HepG2 (cell line): Measurements from ENCODE around the gene TMEM139. TPM values are rescaled to one million over a fixed set of nuclear protein-coding genes. Genes with fewer than 3 reads are reported as not detected.

Experiments
- ATAC-seq: fragments of 200-7000 bp; cut with Tn5 transposase; 3 replicates; pipeline ENCODE4 v1.9.1; 2020; ENCODE audit warnings: mild to moderate bottlenecking, moderate library complexity
- BruUV-seq: library from RNA; stranded (reverse); fragments of 400-500 nt; replicated peaks from 2 replicates; lab custom pipeline; 2021; lab: Mats Ljungman, UMichigan
- CTCF ChIA-PET: fragments of 300-600 bp; formaldehyde crosslinking; extraction: SDS; loops from one replicate; lab custom pipeline; 2021; ENCODE audit warnings: low total read pairs, inconsistent platforms, low intra/inter-chr PET ratio; lab: Yijun Ruan, JAX
- POLR2A ChIA-PET: fragments of 350-600 bp; sonication (Branson Sonifier 250); formaldehyde crosslinking; loops from one replicate; lab custom pipeline; 2020; ENCODE audit warnings: antibody characterized with exemption, inconsistent platforms; lab: Yijun Ruan, JAX
- DNase-seq: peaks from one replicate; pipeline ENCODE4 v3.0.0-alpha.2; 2015; ENCODE audit warnings: low spot score
- FAIRE-seq: peaks from 3 replicates; lab custom pipeline; 2011; peaks lifted over from hg19 to GRCh38; lab: Jason Lieb, UNC
- H2AFZ ChIP-seq: one replicate; pipeline ENCODE4 v1.6.1; 2011; ENCODE audit warnings: low read length, inconsistent platforms
- H3K27ac ChIP-seq: fragments of 300-600 bp; 3 replicates; pipeline ENCODE4 v1.8.0; 2011; ENCODE audit warnings: mixed run types, mild to moderate bottlenecking, mixed read lengths, low read length, inconsistent platforms; ENCODE audit not compliant: insufficient read depth; ENCODE audit errors: extremely low read length
- H3K27me3 ChIP-seq, 2 experiments: fragments of 200-600 bp in 1 of 2; 2 replicates in 1 of 2; 3 replicates in 1 of 2; pipeline versions ENCODE4 v1.6.0 to v1.8.0; 2011; ENCODE audit warnings: low read length in 2 of 2, mild to moderate bottlenecking in 2 of 2, moderate library complexity in 2 of 2, inconsistent platforms in 1 of 2; ENCODE audit not compliant: insufficient read depth in 2 of 2, control insufficient read depth in 1 of 2
- H3K36me3 ChIP-seq, 2 experiments: fragments of 200-600 bp in 1 of 2; replicated peaks in 1 of 2; 2 replicates in 1 of 2; 3 replicates in 1 of 2; pipeline versions ENCODE4 v1.5.1 to v1.8.0; 2011; ENCODE audit warnings: low read length in 2 of 2, inconsistent platforms in 1 of 2; ENCODE audit not compliant: insufficient read depth in 2 of 2, control insufficient read depth in 1 of 2
- H3K4me1 ChIP-seq: 2 replicates; pipeline ENCODE4 v1.5.1; 2012; ENCODE audit warnings: low read length, inconsistent platforms; ENCODE audit not compliant: insufficient read depth
- H3K4me2 ChIP-seq: 2 replicates; pipeline ENCODE4 v1.6.0; 2011; ENCODE audit warnings: low read depth, low read length, inconsistent platforms
- H3K4me3 ChIP-seq, 3 experiments: fragments of 200-600 bp in 1 of 3; sonication (generic), shearing (Covaris generic) in 1 of 3; replicated peaks in 1 of 3; 2 replicates each; pipeline ENCODE4 v1.5.1; 2011 to 2016; ENCODE audit warnings: low read length in 3 of 3, inconsistent platforms in 2 of 3, low read depth in 2 of 3, mild to moderate bottlenecking in 2 of 3, control low read depth in 1 of 3, mixed read lengths in 1 of 3; ENCODE audit not compliant: insufficient read depth in 1 of 3
- H3K79me2 ChIP-seq: one replicate; pipeline ENCODE4 v1.6.1; 2011; ENCODE audit warnings: low read length, inconsistent platforms; ENCODE audit not compliant: insufficient read depth
- H3K9ac ChIP-seq: 2 replicates; pipeline ENCODE4 v1.6.0; 2011; ENCODE audit warnings: mild to moderate bottlenecking, low read depth, low read length, inconsistent platforms; ENCODE audit not compliant: insufficient read depth
- H3K9me3 ChIP-seq: 2 replicates; pipeline ENCODE4 v1.5.1; 2012; ENCODE audit warnings: mild to moderate bottlenecking, low read length
- H4K20me1 ChIP-seq: 2 replicates; pipeline ENCODE4 v1.6.0; 2011; ENCODE audit warnings: inconsistent platforms, mild to moderate bottlenecking, low read length, moderate library complexity; ENCODE audit not compliant: insufficient read depth
- HCFC1 ChIP-seq: fragments of 150-350 bp; IDR thresholded peaks from 2 replicates; pipeline ENCODE4 v1.6.1; 2014; ENCODE audit warnings: low read depth, low read length
- NCOA2 ChIP-seq: sonication (generic); formaldehyde crosslinking; IDR thresholded peaks from 2 replicates; pipeline ENCODE4 v1.8.0; 2022; ENCODE audit warnings: inconsistent platforms
- REL ChIP-seq: sonication (generic); formaldehyde crosslinking; conservative IDR thresholded peaks from 2 replicates; pipeline ENCODE4 v1.8.0; 2022; ENCODE audit warnings: mild to moderate bottlenecking, missing genetic modification reagents, moderate library complexity
- TBL1XR1 ChIP-seq: fragments of 150-350 bp; IDR thresholded peaks from 2 replicates; pipeline ENCODE4 v1.6.1; 2014; ENCODE audit warnings: borderline replicate concordance, low read length; ENCODE audit not compliant: partially characterized antibody
- WGBS: methylation state at CpG from one replicate; pipeline ENCODE4 v1.1.6; 2017; ENCODE audit warnings: low lambda C conversion rate; 5-methylcytosine and 5-hydroxymethylcytosine counted together
- in situ Hi-C: cut with HindIII; loops from 2 replicates; pipeline ENCODE4 v1.10.0; 2017; ENCODE audit warnings: low pct_unique_long_range_greater_than_20kb; ENCODE audit not compliant: extremely low pct_ligation_motif_present
- intact Hi-C: fragments of 100-400 bp; cut with micrococcal nuclease; formaldehyde crosslinking; loops from one replicate; pipeline ENCODE4 v1.10.0; 2022; ENCODE audit not compliant: unreplicated experiment
- polyA plus RNA-seq, 8 experiments: library from polyadenylated mRNA; depleted of rRNA in 3 of 8; stranded (reverse) in 7 of 8; unstranded in 1 of 8; fragments of >200 nt; fragmentation: Illumina TruSeq in 4 of 8; extraction: Trizol in 4 of 8; gene quantifications; 2 replicates each; pipeline versions ENCODE4 v1.2.1 to v1.2.3, GENCODE V29; 2011 to 2016; ENCODE audit warnings: low read depth in 4 of 8, missing spikeins in 1 of 8, mixed read lengths in 1 of 8; ENCODE audit not compliant: insufficient read depth in 1 of 8
- total RNA-seq, 5 experiments: library from RNA; depleted of rRNA; stranded (reverse); fragments of >200 nt; fragmentation: Illumina TruSeq; extraction: Trizol; gene quantifications; 2 replicates each; pipeline ENCODE4 v1.2.3, GENCODE V29; 2016; ENCODE audit warnings: low read depth in 1 of 5
- TF ChIP-seq, protein P1 (sequence below): sonication (generic); formaldehyde crosslinking; IDR thresholded peaks from 2 replicates; pipeline ENCODE4 v1.4.0; 2020; ENCODE audit warnings: missing genetic modification reagents, borderline replicate concordance
- TF ChIP-seq, protein P2 (sequence below): sonication (generic); formaldehyde crosslinking; IDR thresholded peaks from 2 replicates; pipeline ENCODE4 v1.8.0; 2022; ENCODE audit warnings: missing genetic modification reagents, low read depth, mild to moderate bottlenecking, borderline replicate concordance
- TF ChIP-seq, protein P3 (sequence below), 2 experiments: sonication (generic) in 1 of 2; formaldehyde crosslinking in 1 of 2; IDR thresholded peaks; 2 replicates each; pipeline versions ENCODE4 v1.4.0 to v1.6.1; 2016 to 2020; ENCODE audit warnings: borderline replicate concordance in 1 of 2, low read depth in 1 of 2, mild to moderate bottlenecking in 1 of 2, missing genetic modification reagents in 1 of 2

Gene TMEM139
- total and polyA plus RNA-seq, 2 of the 13 experiments (the other 11 are each of a cell fraction or from before 2014, with no cell fraction given) = 7.9 to 14.0 TPM

DNA sequence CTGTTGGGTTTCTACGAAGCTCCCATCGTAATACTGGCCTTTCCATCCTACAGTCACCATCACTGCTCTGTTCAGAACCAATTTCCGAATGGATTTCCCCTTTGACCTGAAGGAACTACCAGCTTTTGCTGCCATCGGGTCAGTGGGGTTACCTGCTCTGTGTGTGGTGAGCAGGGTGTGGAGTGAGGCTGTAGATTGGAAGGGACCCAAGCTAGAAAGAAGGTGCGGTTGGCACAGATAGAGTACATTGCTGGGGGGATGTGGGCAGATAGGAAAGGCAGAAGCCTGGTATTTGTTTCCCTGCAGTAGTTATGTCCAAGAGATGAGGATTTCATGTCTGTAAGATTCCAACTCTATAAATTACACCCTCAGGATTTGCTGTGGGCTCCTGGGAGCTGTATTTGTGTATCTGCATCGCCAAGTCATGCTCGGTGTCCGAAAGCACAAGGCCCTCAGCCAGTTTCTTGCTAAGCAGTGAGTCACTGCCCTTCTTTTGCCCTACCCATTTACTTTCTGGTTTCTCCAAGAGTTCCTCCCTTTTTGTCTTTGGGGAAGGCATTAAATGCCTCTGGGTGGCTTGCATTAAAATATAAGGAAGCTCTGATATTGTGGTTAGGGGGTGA is 46.5 kb downstream of the TMEM139 start (continued):
- TF ChIP-seq, protein P1, sequence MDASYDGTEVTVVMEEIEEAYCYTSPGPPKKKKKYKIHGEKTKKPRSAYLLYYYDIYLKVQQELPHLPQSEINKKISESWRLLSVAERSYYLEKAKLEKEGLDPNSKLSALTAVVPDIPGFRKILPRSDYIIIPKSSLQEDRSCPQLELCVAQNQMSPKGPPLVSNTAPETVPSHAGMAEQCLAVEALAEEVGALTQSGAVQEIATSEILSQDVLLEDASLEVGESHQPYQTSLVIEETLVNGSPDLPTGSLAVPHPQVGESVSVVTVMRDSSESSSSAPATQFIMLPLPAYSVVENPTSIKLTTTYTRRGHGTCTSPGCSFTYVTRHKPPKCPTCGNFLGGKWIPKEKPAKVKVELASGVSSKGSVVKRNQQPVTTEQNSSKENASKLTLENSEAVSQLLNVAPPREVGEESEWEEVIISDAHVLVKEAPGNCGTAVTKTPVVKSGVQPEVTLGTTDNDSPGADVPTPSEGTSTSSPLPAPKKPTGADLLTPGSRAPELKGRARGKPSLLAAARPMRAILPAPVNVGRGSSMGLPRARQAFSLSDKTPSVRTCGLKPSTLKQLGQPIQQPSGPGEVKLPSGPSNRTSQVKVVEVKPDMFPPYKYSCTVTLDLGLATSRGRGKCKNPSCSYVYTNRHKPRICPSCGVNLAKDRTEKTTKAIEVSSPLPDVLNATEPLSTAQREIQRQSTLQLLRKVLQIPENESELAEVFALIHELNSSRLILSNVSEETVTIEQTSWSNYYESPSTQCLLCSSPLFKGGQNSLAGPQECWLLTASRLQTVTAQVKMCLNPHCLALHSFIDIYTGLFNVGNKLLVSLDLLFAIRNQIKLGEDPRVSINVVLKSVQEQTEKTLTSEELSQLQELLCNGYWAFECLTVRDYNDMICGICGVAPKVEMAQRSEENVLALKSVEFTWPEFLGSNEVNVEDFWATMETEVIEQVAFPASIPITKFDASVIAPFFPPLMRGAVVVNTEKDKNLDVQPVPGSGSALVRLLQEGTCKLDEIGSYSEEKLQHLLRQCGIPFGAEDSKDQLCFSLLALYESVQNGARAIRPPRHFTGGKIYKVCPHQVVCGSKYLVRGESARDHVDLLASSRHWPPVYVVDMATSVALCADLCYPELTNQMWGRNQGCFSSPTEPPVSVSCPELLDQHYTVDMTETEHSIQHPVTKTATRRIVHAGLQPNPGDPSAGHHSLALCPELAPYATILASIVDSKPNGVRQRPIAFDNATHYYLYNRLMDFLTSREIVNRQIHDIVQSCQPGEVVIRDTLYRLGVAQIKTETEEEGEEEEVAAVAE (CRISPR knock-in tag) = no peak
- TF ChIP-seq, all 625 proteins: peak for 0

DNA sequence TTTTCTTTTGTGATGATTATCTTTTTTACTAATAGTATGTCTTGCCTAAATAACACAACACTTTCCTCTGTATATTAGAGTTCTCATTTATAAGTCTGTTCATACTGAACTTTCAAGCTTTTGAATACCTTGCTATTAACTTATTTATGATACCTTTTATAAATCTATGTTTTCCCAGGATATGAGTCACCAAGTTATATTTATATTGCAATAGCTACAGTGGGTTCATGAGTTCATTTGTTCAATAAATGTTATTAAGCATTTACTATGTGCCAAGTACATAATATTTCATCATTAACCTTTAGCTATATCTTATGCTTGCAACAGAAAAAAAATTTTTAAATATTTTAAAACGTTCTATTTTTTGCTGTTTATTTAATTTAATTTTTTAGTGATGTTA is 49.5 kb downstream of the TMEM139 start:
- FAIRE-seq = no peak
- no peaks in the 10 kb centered on the region for H3K9me3 ChIP-seq
- no peaks in the 10 kb centered on the region for H3K4me1 ChIP-seq
- H3K79me2 ChIP-seq = no peaks in the 10 kb centered on the region
- no peak for ATAC-seq
- no peaks in the 10 kb centered on the region for H4K20me1 ChIP-seq
- 0% methylated on average over 1 of the region's 1 CpG for WGBS
- no peak for DNase-seq
- H3K36me3 ChIP-seq = no peaks in the 10 kb centered on the region
- H3K4me2 ChIP-seq = no peak overlapping the region
- in situ Hi-C loops (no loop called here), intact Hi-C loops (no loop called here)
- ChIA-PET POLR2A (no interaction called here), CTCF (no interaction called here)
- H3K27me3 ChIP-seq = no peaks in the 10 kb centered on the region
- no peak overlapping the region for H3K9ac ChIP-seq
- H3K4me3 ChIP-seq = no peak overlapping the region
- no peak overlapping the region for H2AFZ ChIP-seq
- H3K27ac ChIP-seq = no peak overlapping the region
- BruUV-seq = no TSS peak
- TF ChIP-seq, protein P2, sequence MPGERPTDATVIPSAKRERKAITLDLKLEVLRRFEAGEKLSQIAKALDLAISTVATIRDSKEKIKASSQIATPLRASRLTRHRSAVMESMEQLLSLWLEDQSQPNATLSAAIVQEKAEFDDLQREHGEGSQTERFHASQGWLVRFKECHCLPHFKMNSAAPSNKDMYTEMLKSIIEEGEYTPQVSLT (CRISPR knock-in tag) = no peak
- TF ChIP-seq TBL1XR1 (no peak), NCOA2 (CRISPR knock-in tag) (no peak), REL (CRISPR knock-in tag) (no peak), HCFC1 (no peak)
- TF ChIP-seq, protein P3, sequence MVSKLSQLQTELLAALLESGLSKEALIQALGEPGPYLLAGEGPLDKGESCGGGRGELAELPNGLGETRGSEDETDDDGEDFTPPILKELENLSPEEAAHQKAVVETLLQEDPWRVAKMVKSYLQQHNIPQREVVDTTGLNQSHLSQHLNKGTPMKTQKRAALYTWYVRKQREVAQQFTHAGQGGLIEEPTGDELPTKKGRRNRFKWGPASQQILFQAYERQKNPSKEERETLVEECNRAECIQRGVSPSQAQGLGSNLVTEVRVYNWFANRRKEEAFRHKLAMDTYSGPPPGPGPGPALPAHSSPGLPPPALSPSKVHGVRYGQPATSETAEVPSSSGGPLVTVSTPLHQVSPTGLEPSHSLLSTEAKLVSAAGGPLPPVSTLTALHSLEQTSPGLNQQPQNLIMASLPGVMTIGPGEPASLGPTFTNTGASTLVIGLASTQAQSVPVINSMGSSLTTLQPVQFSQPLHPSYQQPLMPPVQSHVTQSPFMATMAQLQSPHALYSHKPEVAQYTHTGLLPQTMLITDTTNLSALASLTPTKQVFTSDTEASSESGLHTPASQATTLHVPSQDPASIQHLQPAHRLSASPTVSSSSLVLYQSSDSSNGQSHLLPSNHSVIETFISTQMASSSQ (IDR thresholded peaks at IDR 0.05; ENCODE audit: low read depth) = no peak
- TF ChIP-seq, protein P3 (CRISPR knock-in tag; IDR thresholded peaks at IDR 0.05; ENCODE audit: borderline replicate concordance) = no peak
- TF ChIP-seq, all 625 proteins: peak for 0
